Middle frontal gyrus (tissue), 1 donor: ENCODE measurements around the gene PRKN.
A peak's percentile ranks its signal among the peaks of the same experiment; 100 is the strongest.

Experiments used
- DNase-seq: peaks from one replicate; pipeline ENCODE4 v3.0.0-alpha.2; 2015; ENCODE audit warnings: low spot score; ENCODE audit errors: extremely low spot score

Gene PRKN

DNA sequence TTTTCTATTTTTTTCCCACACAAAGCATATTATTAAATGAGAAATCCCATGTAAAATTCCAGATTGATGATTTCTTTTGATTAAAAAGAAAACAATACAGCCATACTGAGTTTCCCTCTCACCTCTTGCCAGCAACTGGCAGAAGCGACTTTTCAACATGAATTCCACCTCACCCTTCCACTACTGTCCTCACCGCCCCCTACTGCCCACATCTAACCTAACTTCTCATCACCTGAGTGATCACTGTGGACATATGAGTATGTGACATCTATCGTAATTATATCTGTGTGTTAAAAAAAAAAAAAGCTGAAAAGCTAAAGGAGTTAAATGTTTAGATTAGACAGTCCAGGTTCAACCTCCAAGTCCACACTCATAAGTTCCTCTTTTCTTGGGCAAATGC is 528.6 kb downstream of the PRKN start:
- DNase-seq = no peak

DNA sequence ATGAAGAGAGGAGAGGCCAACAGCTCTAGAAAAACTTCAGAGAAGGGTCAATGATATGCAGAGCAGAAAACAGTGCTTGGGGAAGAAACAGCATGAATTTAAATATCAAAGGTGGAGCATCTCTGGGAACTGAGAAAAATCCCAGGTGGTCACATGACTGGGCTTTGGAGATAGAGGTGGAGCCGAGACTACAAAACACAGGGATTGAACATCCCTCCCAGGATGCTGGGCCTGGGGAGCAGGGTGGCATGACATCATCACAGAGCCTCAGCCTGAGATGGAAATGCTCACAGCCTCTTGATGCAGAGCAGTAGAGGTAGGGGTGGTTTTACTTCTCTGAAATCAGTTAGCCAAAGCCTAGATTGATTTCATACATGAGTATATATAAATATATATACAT is 529.5 kb downstream of the PRKN start:
- DNase-seq = no peak

DNA sequence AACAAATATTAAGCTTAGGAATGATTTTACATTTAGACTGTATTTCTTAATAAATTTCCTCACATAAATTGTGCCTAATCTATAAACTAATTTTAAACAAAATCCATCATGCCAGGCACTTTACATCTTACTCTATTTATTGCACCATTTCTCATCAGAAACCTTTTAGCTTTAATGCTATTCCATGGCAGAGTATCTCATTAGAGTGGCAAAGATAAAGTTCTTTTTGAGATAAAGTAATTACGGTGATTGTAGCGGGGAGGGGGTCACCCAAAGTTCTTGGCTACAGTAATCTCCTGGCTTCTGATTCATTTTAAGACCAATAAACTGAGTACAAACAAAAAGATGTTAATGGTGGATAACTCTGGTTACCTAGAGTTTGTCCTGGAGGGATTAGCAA is 532.1 kb downstream of the PRKN start:
- DNase-seq = no peak

DNA sequence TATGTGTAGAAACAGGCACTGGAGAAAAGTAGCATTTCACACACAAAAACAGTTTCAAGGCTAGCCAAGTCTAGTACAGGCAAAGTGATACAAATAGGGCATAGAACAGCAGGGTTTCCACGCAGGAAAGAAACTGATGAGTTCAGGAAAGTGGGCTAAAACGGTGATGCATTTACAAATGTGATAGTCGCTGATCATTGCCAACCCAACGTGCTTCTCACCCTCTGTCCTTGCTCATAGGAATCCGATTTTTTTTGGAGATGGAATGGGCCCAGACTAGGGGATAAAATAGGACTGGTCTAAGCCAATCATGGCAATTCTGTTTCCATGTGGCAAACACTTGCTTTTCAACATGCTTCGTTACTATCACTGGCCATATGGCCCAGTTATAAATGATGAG is 536.6 kb downstream of the PRKN start:
- no peak for DNase-seq

DNA sequence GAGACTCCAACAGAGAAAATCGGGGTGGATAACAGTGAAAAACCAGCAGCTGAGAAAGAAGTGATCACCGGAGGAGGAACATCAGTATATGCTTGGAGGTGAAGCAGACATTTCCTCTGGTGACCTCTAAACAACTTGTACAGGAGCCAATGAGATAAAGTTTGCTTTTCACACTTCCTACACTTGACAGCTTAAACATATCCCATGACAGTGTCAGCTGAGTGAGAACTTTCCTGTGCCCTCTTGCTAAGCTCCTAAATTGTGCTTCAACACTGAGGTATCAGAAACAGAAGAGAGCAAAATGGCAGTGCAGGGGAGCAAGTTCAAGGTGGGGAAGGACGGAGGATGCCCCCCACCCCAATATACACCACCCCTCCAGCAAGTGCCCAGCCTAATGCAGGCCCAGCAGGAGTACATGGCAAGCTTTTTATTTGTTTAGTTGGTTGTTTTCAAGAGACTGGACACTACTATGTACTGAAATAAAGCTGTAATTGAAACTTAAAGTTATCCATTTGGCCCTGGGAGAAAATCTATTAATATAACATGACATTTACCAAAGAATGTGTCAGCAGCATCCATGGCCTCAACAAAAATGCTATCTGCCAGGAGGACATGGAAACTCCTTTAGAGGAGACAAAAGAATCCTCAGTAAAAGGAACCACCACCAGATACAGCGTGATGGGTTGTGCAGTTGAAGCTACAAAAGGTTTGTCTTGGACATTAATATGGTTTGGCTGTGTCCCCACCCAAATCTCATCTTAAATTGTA is 540.2 kb downstream of the PRKN start:
- DNase-seq = no peak

DNA sequence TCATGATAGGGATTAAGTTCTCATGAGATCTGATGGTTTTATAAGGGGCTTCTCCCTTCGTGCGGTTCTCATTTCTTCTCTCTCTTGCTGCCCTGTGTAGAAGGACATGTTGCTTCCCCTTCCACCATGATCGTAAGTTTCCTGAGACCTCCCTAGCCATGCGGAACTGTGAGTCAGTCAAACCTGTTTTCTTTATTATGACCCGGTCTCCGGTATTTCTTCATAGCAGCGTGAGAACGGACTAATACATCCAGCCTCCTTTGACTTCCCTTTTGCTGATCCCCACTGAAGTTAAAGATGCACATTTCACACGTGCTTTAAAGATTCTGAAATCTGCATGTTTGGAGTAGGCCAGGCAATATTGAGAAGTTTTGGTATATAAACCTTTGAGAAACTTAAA is 543.1 kb downstream of the PRKN start:
- DNase-seq = no peak

DNA sequence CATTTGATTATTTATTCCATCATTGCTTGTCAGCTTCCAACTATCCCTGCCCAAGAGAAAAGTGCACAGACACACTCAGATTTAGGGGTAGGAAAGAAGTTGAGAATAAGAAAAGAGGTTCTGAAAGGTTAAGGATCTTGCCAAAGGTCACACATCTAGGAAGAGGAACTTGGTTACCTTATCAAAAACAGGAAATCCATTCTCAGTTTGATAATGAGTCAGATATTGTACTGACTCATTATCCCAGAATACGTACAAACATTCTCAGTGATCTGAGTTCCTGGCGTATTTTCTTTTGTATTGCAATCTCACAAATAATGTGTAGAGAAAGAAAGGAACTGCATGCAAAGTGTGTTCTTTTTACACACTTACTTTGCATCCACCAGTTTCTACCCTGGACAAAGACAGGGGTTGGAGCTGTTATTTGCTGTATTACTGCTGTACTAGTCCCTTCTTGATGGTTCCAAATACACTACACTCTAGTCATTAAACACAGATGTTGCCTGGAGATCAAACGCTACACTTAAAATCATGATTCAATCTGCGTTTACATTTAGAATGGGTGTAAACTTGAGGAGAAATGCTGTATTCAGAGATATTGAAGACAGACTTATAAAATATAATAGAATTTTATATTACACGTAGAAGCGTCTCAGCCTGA is 545.7 kb downstream of the PRKN start:
- no peak for DNase-seq

DNA sequence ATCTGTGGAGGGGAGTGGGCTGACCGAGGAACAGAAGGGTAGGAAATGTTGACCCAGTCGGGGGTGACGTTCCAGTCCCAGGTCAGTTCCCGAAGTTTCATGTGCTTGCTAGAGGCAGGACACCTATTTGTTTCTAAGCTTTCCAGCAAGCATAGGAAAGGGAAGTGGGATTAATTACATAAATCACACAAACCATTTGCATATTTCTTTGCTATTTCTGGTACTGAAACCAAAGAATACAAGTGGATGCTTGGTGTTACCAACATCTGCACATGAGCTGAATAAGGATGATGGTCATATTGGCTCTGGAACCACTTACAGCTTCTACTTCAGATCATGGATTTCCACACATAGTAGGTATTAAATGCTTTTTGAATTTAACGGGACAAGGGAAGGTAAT is 546.5 kb downstream of the PRKN start:
- no peak for DNase-seq

DNA sequence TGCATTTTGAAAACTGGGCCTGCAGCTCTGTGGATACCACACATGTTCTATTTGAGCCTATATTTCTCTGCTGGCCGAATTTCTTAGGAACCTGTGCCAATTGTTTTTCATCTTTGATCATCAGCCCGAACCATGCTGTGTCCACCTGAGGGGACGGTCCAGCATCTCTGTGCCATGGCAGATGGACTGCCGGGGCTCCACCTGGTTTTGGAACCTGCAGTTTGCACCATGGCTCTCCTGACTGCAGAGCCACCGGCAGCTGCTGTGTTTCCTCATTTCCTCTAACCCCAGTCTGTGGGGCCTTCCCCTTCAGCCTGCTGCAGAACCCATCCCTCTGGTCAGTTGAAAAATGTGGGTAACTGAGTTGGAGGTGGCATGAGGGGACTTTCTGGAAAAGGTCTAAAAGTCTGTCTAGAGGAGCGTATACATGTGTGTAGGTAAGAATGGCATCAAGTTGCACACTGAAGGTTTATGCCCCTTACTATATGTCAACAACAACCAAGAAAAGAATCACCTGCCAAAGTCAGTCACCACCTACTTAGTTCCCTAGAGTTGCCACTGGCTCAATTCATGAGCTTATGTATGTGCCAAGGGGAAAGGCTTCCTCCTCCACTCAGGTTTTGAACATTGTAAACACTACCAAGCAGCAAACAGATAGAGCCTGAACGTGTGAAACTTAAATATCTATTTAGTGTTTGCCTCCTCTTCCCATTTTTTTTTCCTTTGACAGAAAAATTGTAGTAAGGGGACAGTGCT is 548.2 kb downstream of the PRKN start:
- DNase-seq = no peak

DNA sequence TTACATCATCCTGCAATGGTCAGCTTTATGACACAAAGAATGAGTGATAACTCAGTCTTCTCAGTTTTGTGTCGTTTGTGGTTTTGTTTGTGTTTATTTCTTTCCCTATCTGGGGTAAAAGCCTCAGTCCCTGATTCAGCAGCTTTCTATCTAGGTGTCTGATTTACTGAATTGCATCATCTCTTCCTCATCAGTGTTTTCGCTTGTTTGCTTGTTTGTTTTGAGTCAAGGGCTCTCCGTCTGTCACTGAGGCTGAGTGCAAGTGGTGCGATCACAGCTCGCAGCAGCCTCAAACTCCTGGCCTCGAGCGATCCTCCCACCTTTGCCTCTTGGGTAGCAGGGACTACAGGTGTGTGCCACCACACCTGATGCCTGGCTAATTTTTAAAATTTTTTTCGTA is 548.9 kb downstream of the PRKN start:
- no peak for DNase-seq

DNA sequence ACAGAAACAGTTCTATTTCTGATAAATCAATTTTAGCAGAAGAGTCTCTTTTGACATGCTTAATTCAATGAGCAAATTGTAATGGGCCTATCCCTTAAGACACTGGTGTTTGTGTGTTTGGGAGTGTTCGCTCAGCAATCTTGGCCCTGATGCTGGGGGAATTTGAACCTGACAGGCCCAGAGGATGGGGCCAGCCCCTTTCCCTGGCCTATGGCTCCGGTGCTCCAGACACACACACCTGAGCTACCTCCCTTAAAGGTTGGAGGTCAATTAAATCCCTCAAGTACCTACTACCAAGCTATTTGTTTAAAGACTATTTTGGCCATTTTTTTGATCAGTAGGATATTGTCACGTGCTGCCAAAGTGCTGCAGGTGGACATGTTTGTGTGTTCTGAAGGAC is 549.3 kb downstream of the PRKN start:
- DNase-seq = no peak

DNA sequence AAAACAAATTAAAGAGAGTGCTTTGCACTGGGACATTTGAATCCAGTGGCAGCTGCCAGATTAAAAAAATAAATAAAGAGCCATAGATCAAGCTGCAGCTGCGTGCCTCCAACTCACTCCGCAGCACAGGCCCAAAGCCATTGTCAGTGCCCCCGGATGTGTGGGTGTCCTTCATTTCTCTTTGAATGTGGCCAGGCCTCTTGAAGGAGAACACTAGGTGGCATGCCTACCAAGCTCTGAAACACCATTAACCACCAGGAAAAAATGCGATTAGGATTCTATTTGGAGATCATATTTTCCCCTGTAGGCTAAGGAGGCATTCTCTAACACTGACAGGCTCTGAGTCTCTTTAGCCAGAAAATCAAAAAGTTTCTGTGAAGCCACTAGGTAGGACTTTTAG is 549.8 kb downstream of the PRKN start:
- DNase-seq = no peak

DNA sequence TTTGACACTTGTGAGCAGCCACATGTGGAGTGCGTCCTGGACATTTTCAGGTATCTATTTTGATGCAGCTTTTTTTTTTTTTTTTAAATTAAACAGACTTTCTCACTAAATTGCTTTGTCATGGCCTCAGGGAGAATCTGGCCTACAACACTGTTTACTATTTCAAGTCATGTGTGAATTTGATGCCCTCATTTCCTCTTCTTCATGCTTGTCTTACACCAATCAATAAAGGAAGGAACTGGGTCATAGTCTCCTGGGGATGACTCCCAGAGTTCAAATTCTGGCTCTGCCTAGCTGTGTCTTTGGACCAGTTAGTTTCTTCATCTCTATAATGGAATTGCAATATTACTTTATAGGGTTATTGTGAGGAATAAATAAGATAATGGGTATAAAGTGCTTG is 554.1 kb downstream of the PRKN start:
- no peak for DNase-seq

DNA sequence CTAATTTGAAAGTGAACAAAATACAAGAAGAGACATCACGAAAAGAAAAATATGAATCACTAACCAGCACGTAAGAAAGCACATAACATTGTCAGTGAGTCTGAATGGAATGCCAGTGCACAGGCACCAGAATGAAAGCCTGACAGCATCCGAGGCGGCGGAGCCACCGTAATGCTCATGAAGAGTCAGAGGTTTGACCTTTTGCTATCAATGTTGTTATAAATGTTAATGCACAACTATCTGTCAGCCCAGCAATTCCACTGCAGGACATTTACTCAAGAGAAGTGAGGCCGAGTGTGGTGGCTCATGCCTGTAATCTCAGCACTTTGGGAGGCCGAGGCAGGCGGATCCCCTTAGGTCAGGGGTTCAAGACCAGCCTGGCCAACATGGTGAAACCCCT is 562.1 kb downstream of the PRKN start:
- DNase-seq = no peak

DNA sequence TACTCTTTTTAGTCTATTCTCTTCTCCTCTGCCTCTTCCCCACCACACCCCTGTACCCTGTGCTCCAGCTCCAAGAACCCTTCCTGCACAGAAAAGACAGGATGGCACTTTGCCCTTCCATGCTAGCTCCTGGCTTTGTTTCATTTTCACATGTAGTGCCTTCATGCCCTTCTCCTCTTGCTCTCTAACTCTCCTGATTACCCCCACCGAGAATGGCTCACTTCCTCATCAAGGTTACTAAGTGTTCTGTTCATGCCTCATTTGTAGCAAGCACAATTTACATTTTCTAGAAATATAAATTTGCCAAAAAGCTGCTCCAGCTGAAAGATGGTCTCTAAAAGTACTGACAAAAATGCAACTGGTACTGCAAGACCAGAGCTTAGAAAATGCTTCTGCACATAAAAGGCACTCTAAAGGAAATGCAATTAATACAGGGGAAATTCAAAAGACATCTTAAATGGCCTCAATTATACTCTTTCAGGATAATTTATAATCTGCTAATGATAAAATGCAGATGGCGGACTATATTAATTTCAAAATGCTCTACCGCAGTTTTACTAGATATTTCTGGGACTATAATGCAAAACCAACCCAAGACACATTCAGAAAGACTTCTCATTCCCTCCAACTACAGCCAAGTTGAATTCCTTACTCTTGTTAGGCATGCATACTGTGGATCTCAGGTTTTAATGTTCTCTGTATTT is 570.2 kb downstream of the PRKN start:
- no peak for DNase-seq

DNA sequence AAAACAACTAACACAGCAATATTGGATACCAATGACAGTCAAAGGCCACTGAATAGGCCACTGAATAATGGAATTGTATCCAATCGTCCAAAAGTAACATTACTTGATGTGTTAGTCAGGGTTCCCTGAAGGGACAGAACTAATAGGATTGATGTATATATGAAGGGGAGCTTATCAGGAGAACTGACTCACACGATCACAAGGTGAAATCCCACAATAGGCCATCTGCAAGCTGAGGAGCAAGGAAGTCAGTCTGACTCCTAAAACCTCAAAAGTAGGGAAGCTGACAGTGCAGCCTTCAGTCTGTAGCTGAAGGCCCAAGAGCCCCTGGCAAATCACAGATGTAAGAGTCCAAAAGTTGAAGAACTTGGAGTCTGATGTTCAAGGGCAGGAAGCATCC is 571.4 kb downstream of the PRKN start:
- DNase-seq = no peak

DNA sequence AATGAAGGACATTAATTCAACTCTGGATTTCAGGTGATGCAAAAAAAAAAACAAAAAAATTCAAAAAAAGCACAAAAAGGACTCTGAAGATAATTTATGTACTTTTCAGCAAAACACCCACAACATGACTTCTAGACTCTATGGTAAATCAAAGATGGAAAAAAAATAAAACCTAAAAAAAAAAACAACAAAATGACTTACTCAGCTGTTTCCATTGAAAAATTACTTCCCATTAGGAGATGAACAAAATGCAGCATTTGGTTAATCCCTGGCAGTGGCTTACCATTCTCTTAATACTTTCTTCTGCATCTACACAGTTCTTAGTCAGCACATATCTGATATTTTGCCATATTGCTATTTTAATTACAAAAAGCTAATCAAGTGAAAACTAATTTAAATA is 572.6 kb downstream of the PRKN start:
- DNase-seq = no peak

DNA sequence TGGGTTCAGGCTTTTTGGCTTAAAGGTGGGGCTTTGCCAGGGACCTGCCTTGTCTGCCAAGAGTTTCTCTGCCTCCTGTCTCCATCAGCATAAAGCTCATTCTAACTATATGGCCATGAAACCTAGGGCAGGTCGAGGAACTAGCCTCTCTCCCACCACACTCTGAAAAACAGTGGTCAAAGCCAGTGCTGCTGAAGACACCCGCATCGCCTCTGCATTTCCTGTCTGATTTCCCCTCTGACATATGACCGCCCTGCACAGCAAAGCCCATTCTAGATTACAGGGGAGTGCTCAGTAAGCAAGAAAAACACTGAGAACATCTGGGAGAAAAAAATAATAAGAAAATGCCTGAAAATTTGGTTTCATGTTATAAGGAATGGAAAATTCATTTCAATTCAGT is 573.6 kb downstream of the PRKN start:
- no peak for DNase-seq

DNA sequence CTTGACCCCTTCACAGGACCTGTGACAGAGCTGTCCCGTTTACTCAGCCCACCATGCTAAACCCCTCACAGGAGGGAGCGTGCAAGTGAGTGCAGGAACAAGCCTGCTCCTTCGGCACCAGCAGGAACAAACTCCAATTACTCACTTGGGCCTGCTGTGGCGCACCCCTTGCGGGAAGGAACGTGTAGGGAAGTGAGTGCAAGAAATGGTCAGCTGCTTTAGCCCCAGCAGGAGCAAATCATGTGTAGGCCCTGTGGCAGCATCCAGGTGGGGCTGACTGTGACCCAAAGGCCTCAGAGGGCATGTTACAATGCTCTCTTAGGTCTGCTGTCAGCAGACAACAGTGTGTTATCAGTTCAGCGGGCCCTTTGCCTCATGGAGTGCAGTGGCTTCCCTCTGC is 574.4 kb downstream of the PRKN start:
- no peak for DNase-seq

DNA sequence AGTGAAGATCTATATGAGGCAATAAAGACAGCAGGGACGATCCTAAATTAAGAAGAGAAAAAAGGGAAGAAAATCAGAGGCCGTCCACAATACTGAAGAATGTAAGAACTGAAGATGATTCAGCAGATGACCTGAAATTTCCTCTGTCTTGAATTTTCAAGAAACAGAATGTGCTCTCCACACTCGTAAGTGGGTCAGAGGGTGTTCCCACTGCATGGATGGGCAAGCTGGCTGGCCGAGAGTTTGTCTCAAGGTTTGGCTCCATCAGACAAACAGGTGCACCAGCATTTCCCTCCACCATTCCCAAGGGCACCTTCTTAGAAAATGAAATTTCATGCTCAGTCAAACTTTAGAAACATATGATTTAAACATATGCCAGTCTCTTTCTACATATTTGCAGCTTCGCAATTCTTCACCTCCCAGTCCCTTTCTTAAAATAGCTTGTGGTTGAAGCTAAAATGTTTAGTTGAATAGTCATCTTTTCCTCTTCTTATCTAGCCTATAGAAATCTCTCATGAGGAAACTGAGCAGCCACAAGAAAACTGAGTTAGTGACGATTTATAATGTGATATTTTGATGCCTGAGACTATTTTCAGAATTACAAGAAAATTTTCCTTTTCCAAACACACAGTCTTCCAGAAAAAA is 576.4 kb downstream of the PRKN start:
- DNase-seq = peak; percentile 15

DNA sequence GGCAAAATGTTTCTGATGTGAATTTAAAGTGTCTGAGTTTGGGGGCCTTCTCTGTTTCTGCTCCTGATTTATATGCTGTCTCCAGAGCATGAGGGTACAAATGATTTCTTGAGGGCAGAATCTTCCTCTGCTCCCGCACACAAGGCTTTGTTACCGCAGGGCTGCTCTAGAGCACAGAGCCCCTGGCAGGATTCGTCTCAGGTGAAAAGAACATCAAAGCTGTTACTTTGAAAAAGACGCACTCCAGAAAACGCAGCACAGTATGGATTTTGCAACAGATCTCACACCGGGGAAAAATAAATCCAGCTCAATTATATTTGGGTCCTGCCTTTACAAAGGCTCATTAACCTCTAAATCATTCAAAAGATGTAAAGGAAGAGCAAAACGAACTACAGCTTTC is 577.3 kb downstream of the PRKN start:
- no peak for DNase-seq
